H9 (cell line): ENCODE data around the gene SLC35F3. TPM values are rescaled to one million over a fixed set of nuclear protein-coding genes. Genes with fewer than 3 reads are reported as not detected.

ENCODE experiments used
- DNase-seq: peaks from one replicate; pipeline ENCODE4 v3.0.0-alpha.2; 2017
- H2AFZ ChIP-seq: one replicate; pipeline ENCODE4 v1.6.1; 2013; ENCODE audit warnings: mild to moderate bottlenecking, low read length, control low read depth, moderate library complexity
- H2AK5ac ChIP-seq: 2 replicates; pipeline ENCODE4 v1.6.1; 2013; ENCODE audit warnings: low read length, control low read depth, mixed read lengths; ENCODE audit not compliant: insufficient read length
- H2BK120ac ChIP-seq: one replicate; pipeline ENCODE4 v1.6.1; 2013; ENCODE audit warnings: low read depth, mild to moderate bottlenecking, low read length, control low read depth, inconsistent platforms; ENCODE audit not compliant: poor library complexity, severe bottlenecking
- H2BK12ac ChIP-seq: 2 replicates; pipeline ENCODE4 v1.6.1; 2013; ENCODE audit warnings: low read length, control low read depth, mixed read lengths, low read depth; ENCODE audit not compliant: insufficient read length
- H2BK15ac ChIP-seq: 2 replicates; pipeline ENCODE4 v1.6.1; 2013; ENCODE audit warnings: low read depth, low read length, control low read depth
- H2BK20ac ChIP-seq: one replicate; pipeline ENCODE4 v1.6.1; 2013; ENCODE audit warnings: low read depth, mild to moderate bottlenecking, low read length, control low read depth, inconsistent platforms; ENCODE audit not compliant: poor library complexity, severe bottlenecking
- H2BK5ac ChIP-seq: 2 replicates; pipeline ENCODE4 v1.6.1; 2013; ENCODE audit warnings: low read length, control low read depth, mixed read lengths; ENCODE audit not compliant: insufficient read length
- H3K14ac ChIP-seq: 2 replicates; pipeline ENCODE4 v1.6.1; 2013; ENCODE audit warnings: low read length, control low read depth; ENCODE audit not compliant: insufficient read depth
- H3K18ac ChIP-seq: 2 replicates; pipeline ENCODE4 v1.6.1; 2013; ENCODE audit warnings: low read depth, mild to moderate bottlenecking, mixed read lengths, low read length, control low read depth; ENCODE audit not compliant: insufficient read length
- H3K23ac ChIP-seq: 2 replicates; pipeline ENCODE4 v1.6.1; 2013; ENCODE audit warnings: low read length, control low read depth, mixed read lengths, low read depth; ENCODE audit not compliant: insufficient read length
- H3K23me2 ChIP-seq: 2 replicates; pipeline ENCODE4 v1.6.1; 2013; ENCODE audit warnings: low read depth, mild to moderate bottlenecking, mixed read lengths, low read length, control low read depth; ENCODE audit not compliant: insufficient read length, poor library complexity, severe bottlenecking
- H3K27ac ChIP-seq: 2 replicates; pipeline ENCODE4 v1.5.1; 2013; ENCODE audit warnings: low read length, control low read depth, mixed read lengths, low read depth; ENCODE audit not compliant: insufficient read length
- H3K27me3 ChIP-seq: 2 replicates; pipeline ENCODE4 v1.6.1; 2013; ENCODE audit warnings: low read length, control low read depth, inconsistent platforms; ENCODE audit not compliant: insufficient read depth
- H3K4ac ChIP-seq: 2 replicates; pipeline ENCODE4 v1.6.1; 2013; ENCODE audit warnings: low read depth, mild to moderate bottlenecking, control low read depth, inconsistent platforms, low read length, moderate library complexity
- H3K4me1 ChIP-seq: 2 replicates; pipeline ENCODE4 v1.6.1; 2013; ENCODE audit warnings: low read length, control low read depth, inconsistent platforms; ENCODE audit not compliant: insufficient read depth
- H3K4me2 ChIP-seq: 2 replicates; pipeline ENCODE4 v1.6.1; 2013; ENCODE audit warnings: low read length, control low read depth, mixed read lengths; ENCODE audit not compliant: insufficient read length, insufficient read depth
- H3K56ac ChIP-seq: 2 replicates; pipeline ENCODE4 v1.6.1; 2013; ENCODE audit warnings: low read depth, mild to moderate bottlenecking, mixed read lengths, low read length, control low read depth; ENCODE audit not compliant: insufficient read length
- H3K79me1 ChIP-seq: 2 replicates; pipeline ENCODE4 v1.6.1; 2013; ENCODE audit warnings: low read depth, mild to moderate bottlenecking, moderate library complexity, low read length, control low read depth, inconsistent platforms; ENCODE audit not compliant: insufficient read depth, poor library complexity, severe bottlenecking
- H3K79me2 ChIP-seq: 2 replicates; pipeline ENCODE4 v1.6.1; 2013; ENCODE audit warnings: low read length, control low read depth, inconsistent platforms; ENCODE audit not compliant: insufficient read depth
- H3K9ac ChIP-seq: 2 replicates; pipeline ENCODE4 v1.6.1; 2013; ENCODE audit warnings: low read length, control low read depth, mixed read lengths; ENCODE audit not compliant: insufficient read length; ENCODE audit errors: extremely low read depth
- H3K9me3 ChIP-seq: one replicate; pipeline ENCODE4 v1.6.1; 2013; ENCODE audit warnings: low read depth, low read length, inconsistent platforms; ENCODE audit not compliant: control insufficient read depth
- H3T11ph ChIP-seq: one replicate; pipeline ENCODE4 v1.6.1; 2013; ENCODE audit warnings: mild to moderate bottlenecking, low read length, control low read depth, inconsistent platforms
- H4K20me1 ChIP-seq: one replicate; pipeline ENCODE4 v1.6.1; 2013; ENCODE audit not compliant: control insufficient read depth, insufficient read length, insufficient read depth
- H4K5ac ChIP-seq: 2 replicates; pipeline ENCODE4 v1.6.1; 2013; ENCODE audit warnings: low read depth, mild to moderate bottlenecking, mixed read lengths, low read length, control low read depth; ENCODE audit not compliant: insufficient read length
- H4K8ac ChIP-seq: replicated peaks from 2 replicates; pipeline ENCODE4 v1.6.1; 2013; ENCODE audit warnings: low read length, control low read depth, mixed read lengths, low read depth; ENCODE audit not compliant: insufficient read length
- H4K91ac ChIP-seq: 2 replicates; pipeline ENCODE4 v1.6.1; 2013; ENCODE audit warnings: low read depth, mild to moderate bottlenecking, moderate library complexity, mixed read lengths, low read length, control low read depth; ENCODE audit not compliant: insufficient read length
- H3K27ac Mint-ChIP-seq, 3 experiments: 2 replicates in 2 of 3; 3 replicates in 1 of 3; pipeline ENCODE4 v1.8.0; 2020 to 2021; ENCODE audit warnings: mixed read lengths in 3 of 3, mild to moderate bottlenecking in 1 of 3, moderate library complexity in 1 of 3
- H3K27me3 Mint-ChIP-seq: 2 replicates; pipeline ENCODE4 v1.8.0; 2021; ENCODE audit warnings: low read depth, mild to moderate bottlenecking, moderate library complexity, mixed read lengths
- H3K36me3 Mint-ChIP-seq, 3 experiments: 2 replicates in 2 of 3; 3 replicates in 1 of 3; pipeline ENCODE4 v1.8.0; 2020 to 2021; ENCODE audit warnings: low read depth in 3 of 3, mixed read lengths in 3 of 3; ENCODE audit not compliant: insufficient read depth in 1 of 3
- H3K4me1 Mint-ChIP-seq, 2 experiments: 2 replicates each; pipeline ENCODE4 v1.8.0; 2020; ENCODE audit warnings: mixed read lengths in 2 of 2
- H3K4me3 Mint-ChIP-seq, 2 experiments: 2 replicates in 1 of 2; 3 replicates in 1 of 2; pipeline ENCODE4 v1.8.0; 2020 to 2021; ENCODE audit warnings: mild to moderate bottlenecking in 2 of 2, mixed read lengths in 2 of 2, moderate library complexity in 1 of 2
- H3K9me3 Mint-ChIP-seq, 2 experiments: 2 replicates in 1 of 2; 3 replicates in 1 of 2; pipeline ENCODE4 v1.8.0; 2020; ENCODE audit warnings: mild to moderate bottlenecking in 2 of 2, mixed read lengths in 2 of 2, moderate library complexity in 1 of 2
- CTCF ChIP-seq: fragments of 200-600 bp; sonication (generic); conservative IDR thresholded peaks from 3 replicates; pipeline ENCODE4 v1.8.0; 2021; ENCODE audit warnings: antibody characterized with exemption, mild to moderate bottlenecking
- WGBS: extraction: QIAGEN DNeasy Blood & Tissue Kit; methylation state at CpG from one replicate; pipeline ENCODE4 v1.1.7; 2013; ENCODE audit warnings: missing lambda C conversion rate, low lambda C conversion rate, mixed read lengths; ENCODE audit not compliant: insufficient read length; ENCODE audit errors: extremely low coverage; 5-methylcytosine and 5-hydroxymethylcytosine counted together
- total RNA-seq: library from RNA; stranded (reverse); gene quantifications from 2 replicates; pipeline ENCODE4 v1.2.1, GENCODE V29; 2021

The SLC35F3 gene
- total RNA-seq, 1 experiment from 2014 or later, result 0.81 TPM

GRCh38 chr1:234315588-234315987 is 411.1 kb downstream of the SLC35F3 start:
- H2AFZ ChIP-seq, result no peak overlapping the region

More at GRCh38 chr1:234315588-234315987, 411.1 kb downstream of the SLC35F3 start:
- Histone ChIP-seq H2BK15ac (no peak overlapping the region), H3K79me1 (no peaks in the 10 kb centered on the region), H3K14ac (no peak overlapping the region), H2BK12ac (no peak overlapping the region), H3K4me2 (no peak overlapping the region), H3T11ph (no peak overlapping the region), H3K27ac (no peak overlapping the region), H2AK5ac (no peak overlapping the region), H2BK5ac (no peak overlapping the region), H3K56ac (no peak overlapping the region), H3K23ac (no peak overlapping the region), H3K23me2 (no peaks in the 10 kb centered on the region), H2BK20ac (no peak overlapping the region), H3K9ac (no peak overlapping the region), H4K8ac (no peak overlapping the region), H3K27me3 (no peaks in the 10 kb centered on the region), H3K4ac (no peak overlapping the region), H4K91ac (no peak overlapping the region), H4K5ac (no peak overlapping the region), H4K20me1 (no peaks in the 10 kb centered on the region), H2BK120ac (no peak overlapping the region), H3K9me3 (no peaks in the 10 kb centered on the region), H3K79me2 (no peaks in the 10 kb centered on the region), H3K18ac (no peak overlapping the region), H3K4me1 (peaks cover 4% of the 10 kb centered on the region; the same call in 1 of the 2 replicates)
- Mint-ChIP-seq H3K27ac (no peak overlapping the region), H3K9me3 (no peaks in the 10 kb centered on the region), H3K36me3 (no peaks in the 10 kb centered on the region; a peak in 2 of 7 replicates), H3K4me3 (no peak overlapping the region), H3K4me1 (peaks cover 18% of the 10 kb centered on the region in 2 experiments), H3K27me3 (peaks cover 10% of the 10 kb centered on the region)
- no peak for TF ChIP-seq CTCF
- DNase-seq, result no peak
- no CpG with 5 or more reads among the region's 3 CpGs for WGBS
